ENCODE data around the gene RBM15. TPM values are rescaled to one million over a fixed set of nuclear protein-coding genes. Genes with fewer than 3 reads are reported as not detected.

The RBM15 gene
- total RNA-seq, 1 donor from 2014 or later, result 57.1 TPM

DNA sequence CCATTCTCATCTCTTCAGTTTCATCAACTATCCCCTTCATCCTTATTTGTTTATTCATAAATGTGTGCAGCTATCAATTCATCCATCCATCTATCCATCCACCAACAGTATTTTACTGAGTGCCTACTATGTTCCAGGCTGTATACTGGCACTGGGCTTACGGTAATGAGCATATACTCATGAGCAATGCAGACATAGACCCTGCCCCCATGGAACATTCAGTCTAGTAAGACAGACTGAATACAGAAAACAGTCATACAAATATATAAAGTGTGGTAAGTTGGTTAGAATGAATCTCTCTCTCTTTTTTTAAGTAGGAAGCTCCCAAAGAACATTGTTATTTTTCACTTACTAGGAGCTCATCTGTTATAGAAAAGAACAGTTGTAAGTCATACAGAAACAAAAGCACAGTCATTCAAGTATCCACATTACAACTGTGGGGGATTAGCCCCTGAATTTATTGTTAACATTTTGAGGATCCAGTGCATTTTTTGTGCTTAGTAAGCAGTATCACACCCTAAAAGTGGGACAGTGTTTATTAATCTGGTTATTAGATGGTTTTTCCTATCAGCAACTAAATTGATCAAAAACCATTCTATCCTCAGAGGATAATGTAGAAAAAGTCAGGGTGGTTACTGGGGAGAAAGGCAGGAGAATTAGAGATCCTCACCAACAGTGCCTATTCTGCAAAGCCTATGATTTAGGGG, 48.0 kb downstream of the RBM15 start:
- H3K27me3 Mint-ChIP-seq, result no peaks in the 10 kb centered on the region

DNA sequence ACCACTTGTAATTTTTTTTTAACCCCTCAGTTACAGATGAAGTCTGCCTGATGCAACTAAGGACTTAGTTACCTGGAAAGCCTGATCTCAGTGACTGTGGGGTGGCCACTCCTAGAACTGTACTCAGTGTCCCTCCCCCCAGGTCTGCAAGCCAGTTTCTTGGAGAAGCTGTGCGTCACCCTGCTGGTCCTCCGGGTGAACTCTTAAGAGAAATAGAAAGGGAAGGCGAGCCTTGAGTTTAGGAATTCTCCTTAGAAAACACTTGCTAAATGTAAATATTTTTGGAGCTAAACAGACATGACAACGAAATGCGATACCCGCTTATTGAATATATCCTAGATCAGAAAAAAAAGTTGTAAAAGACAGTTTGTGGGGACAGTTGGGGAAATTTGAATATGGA, 50.9 kb downstream of the RBM15 start:
- peaks cover 16% of the 10 kb centered on the region for H3K36me3 Mint-ChIP-seq (ENCODE audit: low read depth)

More for the DNA sequence above, 48.0 kb downstream of the RBM15 start:
- peaks cover 14% of the 10 kb centered on the region for H3K36me3 Mint-ChIP-seq (ENCODE audit: low read depth)
- intact Hi-C loops (cut with micrococcal nuclease), result no loop called here
- no peak for DNase-seq
- H3K4me3 Mint-ChIP-seq, result no peak overlapping the region
- H3K27ac Mint-ChIP-seq, result no peak overlapping the region
- H3K4me1 Mint-ChIP-seq, result peaks cover 20% of the 10 kb centered on the region
- no peaks in the 10 kb centered on the region for H3K9me3 Mint-ChIP-seq

DNA sequence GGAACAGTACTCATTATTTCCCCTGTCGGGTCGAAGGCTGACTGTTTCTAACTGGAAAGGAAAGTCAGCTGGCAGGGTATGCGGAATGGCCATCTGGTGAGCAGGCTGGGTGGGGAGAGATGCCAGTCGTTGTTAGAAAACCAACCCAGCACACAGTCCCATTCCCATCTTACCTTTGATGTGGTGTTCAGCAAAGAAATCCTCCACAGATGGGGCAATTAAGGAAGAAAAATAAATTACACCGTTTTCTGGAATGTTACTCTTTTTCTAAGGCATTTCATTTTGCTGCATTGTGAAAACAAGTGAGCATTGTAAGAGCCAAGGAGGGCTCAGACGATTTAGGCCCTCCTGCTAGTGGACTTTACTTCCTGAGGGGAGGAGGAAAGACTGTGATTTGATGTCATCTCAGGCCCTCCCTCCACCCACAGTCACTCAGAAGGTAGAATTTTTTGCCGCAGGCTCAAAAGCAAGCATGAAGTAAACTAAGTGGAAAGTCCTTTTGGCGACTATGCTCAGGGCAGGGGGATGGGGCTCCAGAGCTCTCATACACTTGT, 51.6 kb downstream of the RBM15 start, which contains the start of gene SLC16A4:
TSS of gene SLC16A4 (minus strand) at position 335 of the 554 bp plus-strand sequence. CDS start 1,703 bp downstream, outside the sequence.
- peaks cover 4% of the 10 kb centered on the region for H3K4me1 Mint-ChIP-seq
- peaks cover 19% of the 10 kb centered on the region for H3K36me3 Mint-ChIP-seq (ENCODE audit: low read depth)
- no peak within 1 kb of the TSS for H3K4me3 Mint-ChIP-seq
- no peaks in the 10 kb centered on the region for H3K9me3 Mint-ChIP-seq
- intact Hi-C loops (cut with micrococcal nuclease), result no loop called here
- no peaks in the 10 kb centered on the region for H3K27me3 Mint-ChIP-seq
- H3K27ac Mint-ChIP-seq, result no peak within 1 kb of the TSS
- DNase-seq, result no peak

More for the DNA sequence above, 50.9 kb downstream of the RBM15 start:
- Mint-ChIP-seq H3K27me3 (no peaks in the 10 kb centered on the region), H3K27ac (no peak overlapping the region), H3K4me1 (peaks cover 4% of the 10 kb centered on the region), H3K4me3 (no peak overlapping the region), H3K9me3 (no peaks in the 10 kb centered on the region)
- DNase-seq, result no peak
- intact Hi-C loops (cut with micrococcal nuclease), result no loop called here

DNA sequence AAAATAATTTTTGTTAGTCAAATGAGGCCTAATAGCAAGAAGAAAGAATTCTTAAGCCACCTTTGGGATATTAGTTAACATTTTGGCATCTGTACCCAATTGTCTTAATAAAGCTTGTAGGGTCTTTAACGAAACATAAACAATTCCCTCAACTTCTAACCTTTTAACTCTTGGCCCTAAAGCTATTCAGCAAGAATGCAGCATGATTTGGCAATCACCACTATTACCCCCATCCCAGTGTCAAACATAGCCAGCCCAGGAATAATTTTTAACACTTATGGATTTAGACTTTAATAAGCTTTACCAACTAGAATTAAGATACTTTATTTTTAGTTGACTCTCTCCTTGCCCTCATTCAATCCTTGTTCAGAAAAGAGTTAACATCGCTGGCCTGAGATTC, 54.1 kb downstream of the RBM15 start:
- Mint-ChIP-seq H3K27me3 (no peaks in the 10 kb centered on the region), H3K27ac (no peak overlapping the region), H3K36me3 (ENCODE audit: low read depth) (peaks cover 21% of the 10 kb centered on the region), H3K9me3 (no peaks in the 10 kb centered on the region), H3K4me3 (no peak overlapping the region), H3K4me1 (no peaks in the 10 kb centered on the region)
- intact Hi-C loops (cut with micrococcal nuclease), result no loop called here
- no peak for DNase-seq

DNA sequence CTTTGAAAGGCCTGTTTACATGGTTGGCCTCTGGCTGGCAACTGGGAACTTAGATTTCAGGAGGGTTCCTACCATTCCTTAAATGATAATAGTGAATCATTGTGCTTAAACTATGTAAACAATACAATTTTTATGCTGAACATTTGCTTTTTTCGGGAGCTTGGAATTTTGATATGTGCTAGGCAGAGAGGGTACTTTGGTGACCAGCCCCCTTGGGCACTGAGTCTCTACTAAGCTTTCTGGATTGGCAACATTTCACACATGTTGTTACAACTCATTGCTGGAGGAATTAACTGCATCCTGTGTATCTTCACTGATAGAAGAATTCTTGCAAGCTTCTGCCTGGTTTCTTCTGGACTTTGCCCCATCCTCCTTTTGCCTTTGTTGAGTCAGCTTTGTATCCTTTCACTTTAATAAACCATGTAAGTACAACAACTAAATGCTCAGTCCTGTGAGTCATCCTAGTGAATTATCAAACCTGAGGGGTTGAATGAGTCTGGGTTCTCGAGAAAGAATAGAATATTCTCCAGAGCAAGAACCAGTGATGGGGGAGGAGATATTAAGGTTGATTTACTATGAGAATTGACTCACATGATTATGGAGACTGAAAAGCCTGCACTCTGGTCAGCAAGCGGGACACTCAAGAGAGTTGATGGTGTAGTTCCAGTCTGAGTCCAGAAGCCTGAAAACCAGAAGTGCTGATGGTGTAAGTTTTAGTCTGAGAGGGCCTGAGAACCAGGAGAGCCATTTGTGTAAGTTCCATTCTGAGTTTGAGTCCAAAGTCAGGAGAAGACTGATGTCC, 54.7 kb downstream of the RBM15 start:
- peaks cover 23% of the 10 kb centered on the region for H3K36me3 Mint-ChIP-seq (ENCODE audit: low read depth)
- H3K27me3 Mint-ChIP-seq, result no peaks in the 10 kb centered on the region
- intact Hi-C loops (cut with micrococcal nuclease), result no loop called here
- no peaks in the 10 kb centered on the region for H3K9me3 Mint-ChIP-seq
- no peak for DNase-seq
- H3K4me1 Mint-ChIP-seq, result no peaks in the 10 kb centered on the region
- H3K4me3 Mint-ChIP-seq, result no peak overlapping the region
- H3K27ac Mint-ChIP-seq, result no peak overlapping the region

DNA sequence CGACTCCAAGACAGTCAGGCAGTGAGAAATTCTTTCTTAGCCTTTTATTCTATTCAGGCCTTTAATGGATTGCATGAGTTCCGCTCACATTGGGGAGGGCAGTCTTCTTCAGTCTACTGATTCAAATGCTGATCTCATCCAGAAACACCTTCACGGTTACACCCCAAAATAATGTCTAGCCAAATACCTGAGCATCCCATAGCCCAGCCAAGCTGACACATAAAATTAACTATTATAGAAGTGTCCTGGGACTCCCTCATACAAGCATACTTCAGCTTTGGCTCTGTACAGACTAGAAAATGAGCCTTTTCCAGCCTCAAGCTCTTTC, 55.3 kb downstream of the RBM15 start:
- Mint-ChIP-seq H3K4me3 (no peak overlapping the region), H3K27ac (no peak overlapping the region), H3K36me3 (ENCODE audit: low read depth) (peaks cover 23% of the 10 kb centered on the region), H3K27me3 (no peaks in the 10 kb centered on the region), H3K4me1 (no peaks in the 10 kb centered on the region), H3K9me3 (no peaks in the 10 kb centered on the region)
- DNase-seq, result no peak
- intact Hi-C loops (cut with micrococcal nuclease), result no loop called here

Other genes starting within 250 kb of the RBM15 start
- gene UBL4B, start 226.9 kb upstream of the RBM15 start, total RNA-seq, result not detected in 2 replicates
- 0.05 TPM in 1 of 2 replicates, not detected in the other for gene SLC6A17, start 188.9 kb upstream of the RBM15 start, total RNA-seq
- 19.5 and 20.0 TPM in 2 replicates for gene KCNC4, start 129.1 kb upstream of the RBM15 start, total RNA-seq
- 0.43 and 0.44 TPM in 2 replicates for gene SLC16A4, start 51.6 kb downstream of the RBM15 start, total RNA-seq
- gene LAMTOR5, start 68.3 kb downstream of the RBM15 start, total RNA-seq, result 170 and 180 TPM in 2 replicates
- not detected in 2 replicates for gene PROK1, start 111.8 kb downstream of the RBM15 start, total RNA-seq
- not detected in 2 replicates for gene KCNA10, start 179.8 kb downstream of the RBM15 start, total RNA-seq